ENCODE data around the gene CLINT1.
A peak's percentile ranks its signal among the peaks of the same experiment; 100 is the strongest.

The CLINT1 gene

GRCh38 chr5:157845914-157846598 is 12.9 kb downstream of the CLINT1 start:
- no peak for TF ChIP-seq CTCF (IDR thresholded peaks at IDR 0.05; ENCODE audit: control insufficient read depth, extremely low read depth, insufficient read depth)
- H3K4me3 ChIP-seq (ENCODE audit: low read depth, low read length) = no peak overlapping the region
- DNase-seq (ENCODE audit: low read depth) = no peak

GRCh38 chr5:157842787-157843186 is 16.2 kb downstream of the CLINT1 start:
- TF ChIP-seq CTCF (IDR thresholded peaks at IDR 0.05; ENCODE audit: control insufficient read depth, extremely low read depth, insufficient read depth) = no peak
- no peak overlapping the region for H3K4me3 ChIP-seq (ENCODE audit: low read depth, low read length)
- DNase-seq (ENCODE audit: low read depth) = peak; percentile 56

- no peak for DNase-seq (ENCODE audit: low read depth)
- no peak for TF ChIP-seq CTCF (IDR thresholded peaks at IDR 0.05; ENCODE audit: control insufficient read depth, extremely low read depth, insufficient read depth)
- no peak overlapping the region for H3K4me3 ChIP-seq (ENCODE audit: low read depth, low read length)
These were observed 16.8 kb downstream of the CLINT1 start for GRCh38 chr5:157842185-157842584.

- no peak for TF ChIP-seq CTCF (IDR thresholded peaks at IDR 0.05; ENCODE audit: control insufficient read depth, extremely low read depth, insufficient read depth)
- H3K4me3 ChIP-seq (ENCODE audit: low read depth, low read length) = no peak overlapping the region
- no peak for DNase-seq (ENCODE audit: low read depth)
These were observed 19.7 kb downstream of the CLINT1 start for GRCh38 chr5:157839157-157839795.

GRCh38 chr5:157836121-157836753 is 22.7 kb downstream of the CLINT1 start:
- TF ChIP-seq CTCF (IDR thresholded peaks at IDR 0.05; ENCODE audit: control insufficient read depth, extremely low read depth, insufficient read depth) = no peak
- H3K4me3 ChIP-seq (ENCODE audit: low read depth, low read length) = no peak overlapping the region
- DNase-seq (ENCODE audit: low read depth) = no peak

- no peak overlapping the region for H3K4me3 ChIP-seq (ENCODE audit: low read depth, low read length)
- TF ChIP-seq CTCF (IDR thresholded peaks at IDR 0.05; ENCODE audit: control insufficient read depth, extremely low read depth, insufficient read depth) = no peak
- DNase-seq (ENCODE audit: low read depth) = no peak
These were observed 23.9 kb downstream of the CLINT1 start for GRCh38 chr5:157835041-157835440.
